Measurements from ENCODE around the gene TOR1AIP2. TPM values are rescaled to one million over a fixed set of nuclear protein-coding genes. Genes with fewer than 3 reads are reported as not detected.

Gene TOR1AIP2
- total and polyA plus RNA-seq, 12 donors: 8.1 to 63.3 (median 52.2) TPM

DNA sequence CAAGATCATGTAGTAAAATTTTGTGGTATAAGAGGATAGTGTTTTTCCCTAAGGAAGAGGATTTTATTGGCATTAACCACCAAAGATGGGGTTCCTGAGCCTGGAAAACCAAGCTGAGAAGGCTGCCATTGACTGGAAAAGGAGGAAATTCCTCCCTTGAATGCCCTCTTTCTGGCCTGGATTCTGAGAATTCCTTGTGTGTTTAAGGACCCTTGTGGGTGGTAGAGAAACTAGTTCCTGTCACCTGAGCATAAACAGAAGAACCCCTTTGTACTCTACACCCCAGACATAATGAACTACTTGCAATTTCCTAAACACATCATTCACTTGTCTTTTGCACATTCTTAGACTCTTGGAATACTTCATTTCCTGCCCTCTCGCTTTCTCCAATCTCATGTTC is 43.9 kb upstream of the TOR1AIP2 start:
- no peak overlapping the region for H3K27ac ChIP-seq
- H3K4me1 ChIP-seq: peaks cover 0 to 15% (median 4%) of the 10 kb centered on the region in 9 donors
- H3K36me3 ChIP-seq: peaks cover 0 to 61% (median 30%) of the 10 kb centered on the region in 9 donors
- DNase-seq (no peak), ATAC-seq (no peak)
- TF ChIP-seq CTCF (IDR thresholded peaks at IDR 0.05): no peak
- H3K27me3 ChIP-seq: no peaks in the 10 kb centered on the region
- intact Hi-C loops (cut with DNase I): no loop called here
- H3K9me3 ChIP-seq: no peaks in the 10 kb centered on the region
- no peak overlapping the region for H3K4me3 ChIP-seq
- whole genome bisulfite sequencing, 2 donors: 86 to 88% methylated on average over 1 of the region's 1 CpG

- 85 to 86% methylated on average over 10 of the region's 10 CpGs for WGBS, 2 donors
- Histone ChIP-seq H3K27me3 (no peaks in the 10 kb centered on the region), H3K4me3 (no peak overlapping the region), H3K9me3 (no peaks in the 10 kb centered on the region), H3K36me3 (peaks cover 0 to 97% (median 65%) of the 10 kb centered on the region in 9 donors), H3K27ac (no peak overlapping the region), H3K4me1 (peaks cover 0 to 9% (median 4%) of the 10 kb centered on the region in 9 donors)
- ATAC-seq (no peak), DNase-seq (no peak)
- no peak for TF ChIP-seq CTCF (IDR thresholded peaks at IDR 0.05)
- intact Hi-C loops (cut with DNase I): loop anchor here in 2 of 10 donors (10.0 kb wide), 2 partner anchors 137 to 147 kb away; no protein-coding TSS in a partner anchor
These were observed 40.2 kb upstream of the TOR1AIP2 start for GRCh38 chr1:179917601-179918429.

DNA sequence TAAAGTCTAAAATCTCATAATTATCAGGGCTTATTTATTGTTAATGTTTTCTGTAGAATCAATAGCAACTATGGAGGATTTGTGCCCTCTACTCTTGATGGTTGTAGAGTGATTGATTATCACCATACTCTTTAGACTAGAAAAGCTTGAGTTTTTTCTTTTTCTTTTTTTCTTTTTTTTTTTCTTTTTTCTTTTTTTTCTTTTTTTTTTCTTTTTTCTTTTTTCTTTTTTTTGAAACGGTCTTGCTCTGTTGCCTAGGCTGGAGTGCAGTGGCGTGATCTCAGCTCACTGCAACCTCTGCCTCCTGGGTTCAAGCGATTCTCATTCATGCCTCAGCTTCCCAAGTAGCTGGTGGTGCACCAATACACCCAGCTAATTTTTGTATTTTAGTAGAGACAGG is 34.2 kb upstream of the TOR1AIP2 start:
- Histone ChIP-seq H3K27ac (no peak overlapping the region), H3K27me3 (no peaks in the 10 kb centered on the region), H3K36me3 (peaks cover 0 to 100% (median 71%) of the 10 kb centered on the region in 9 donors), H3K9me3 (no peaks in the 10 kb centered on the region), H3K4me3 (no peak overlapping the region), H3K4me1 (peaks cover 0 to 3% (median 0%) of the 10 kb centered on the region in 9 donors)
- TF ChIP-seq CTCF (IDR thresholded peaks at IDR 0.05): no peak
- intact Hi-C loops (cut with DNase I): loop anchor here in 2 of 10 donors (10.0 kb wide), 2 partner anchors 143 to 153 kb away; no protein-coding TSS in a partner anchor
- 99 to 100% methylated on average over 3 of the region's 3 CpGs for WGBS, 2 donors
- no peak for DNase-seq
- ATAC-seq: no peak

DNA sequence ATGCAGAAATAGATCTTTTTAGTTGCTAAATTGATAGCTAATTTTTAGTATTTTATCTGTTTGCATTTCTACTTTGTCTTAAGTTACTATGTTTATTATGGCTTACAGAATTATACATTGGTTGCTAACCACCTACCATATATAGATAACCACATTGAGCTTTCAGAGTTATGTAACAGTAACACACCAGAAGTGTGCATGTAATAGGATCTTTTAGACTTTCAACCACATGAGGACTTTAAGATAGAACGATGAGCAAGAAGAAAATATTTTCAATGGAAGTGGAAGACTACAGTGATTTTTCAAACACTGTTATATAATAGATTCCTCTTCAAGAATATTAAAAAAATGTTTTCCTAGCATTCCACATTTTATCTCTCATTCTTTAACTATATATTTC is 33.3 kb upstream of the TOR1AIP2 start:
- intact Hi-C loops (cut with DNase I): loop anchor here in 2 of 10 donors (10.0 kb wide), 2 partner anchors 144 to 154 kb away; no protein-coding TSS in a partner anchor
- no peak for TF ChIP-seq CTCF (IDR thresholded peaks at IDR 0.05)
- ATAC-seq: no peak

More for the DNA sequence above, 33.3 kb upstream of the TOR1AIP2 start:
- H3K4me3 ChIP-seq: no peak overlapping the region
- no peak for DNase-seq
- H3K27me3 ChIP-seq: no peaks in the 10 kb centered on the region
- H3K36me3 ChIP-seq: peaks cover 0 to 99% (median 71%) of the 10 kb centered on the region in 9 donors
- H3K9me3 ChIP-seq: no peaks in the 10 kb centered on the region
- peaks cover 0 to 3% (median 0%) of the 10 kb centered on the region in 9 donors for H3K4me1 ChIP-seq
- no peak overlapping the region for H3K27ac ChIP-seq
- 68% methylated on average over 1 of the region's 1 CpG for WGBS, 2 donors

All from heart right ventricle (tissue), 16 donors.